ENCODE data around the gene RUFY4. TPM values are rescaled to one million over a fixed set of nuclear protein-coding genes. Genes with fewer than 3 reads are reported as not detected.

The RUFY4 gene
- total RNA-seq, 1 experiment from 2014 or later = 0.31 TPM

DNA sequence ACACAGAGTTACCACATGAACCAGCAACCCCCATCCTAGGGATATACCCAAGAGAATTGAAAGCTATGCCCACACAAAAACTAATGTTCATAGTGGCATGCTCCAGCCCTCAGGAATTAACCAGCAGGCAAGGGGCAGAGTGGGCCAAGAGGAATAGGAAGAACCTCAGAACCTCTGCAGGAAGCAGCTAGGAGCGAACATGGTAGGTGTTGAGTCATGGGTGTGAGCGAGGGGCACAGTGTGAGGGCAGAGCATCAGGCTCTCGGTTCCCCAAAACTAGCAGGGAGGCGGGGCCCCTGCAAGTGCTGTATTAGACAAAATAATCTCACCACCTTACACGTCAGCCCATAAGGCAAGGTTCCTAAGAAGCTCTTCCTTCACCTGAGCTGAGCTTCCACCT lies 5.6 kb upstream of the RUFY4 start:
- ATAC-seq (no peak), DNase-seq (ENCODE audit: low spot score) (no peak)
- Mint-ChIP-seq H3K4me3 (no peak overlapping the region), H3K4me1 (peaks cover 10% of the 10 kb centered on the region), H3K9me3 (no peaks in the 10 kb centered on the region), H3K27me3 (ENCODE audit: low read depth) (peaks cover 11% of the 10 kb centered on the region; the same call in 1 of the 2 replicates), H3K27ac (no peak overlapping the region), H3K36me3 (no peaks in the 10 kb centered on the region)
- POLR2A ChIA-PET = no interaction called here
- TF ChIP-seq, protein P1, sequence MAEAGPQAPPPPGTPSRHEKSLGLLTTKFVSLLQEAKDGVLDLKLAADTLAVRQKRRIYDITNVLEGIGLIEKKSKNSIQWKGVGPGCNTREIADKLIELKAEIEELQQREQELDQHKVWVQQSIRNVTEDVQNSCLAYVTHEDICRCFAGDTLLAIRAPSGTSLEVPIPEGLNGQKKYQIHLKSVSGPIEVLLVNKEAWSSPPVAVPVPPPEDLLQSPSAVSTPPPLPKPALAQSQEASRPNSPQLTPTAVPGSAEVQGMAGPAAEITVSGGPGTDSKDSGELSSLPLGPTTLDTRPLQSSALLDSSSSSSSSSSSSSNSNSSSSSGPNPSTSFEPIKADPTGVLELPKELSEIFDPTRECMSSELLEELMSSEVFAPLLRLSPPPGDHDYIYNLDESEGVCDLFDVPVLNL (CRISPR knock-in tag; IDR thresholded peaks at IDR 0.05; ENCODE audit: borderline replicate concordance, low read depth) = no peak
- TF ChIP-seq, protein P2, sequence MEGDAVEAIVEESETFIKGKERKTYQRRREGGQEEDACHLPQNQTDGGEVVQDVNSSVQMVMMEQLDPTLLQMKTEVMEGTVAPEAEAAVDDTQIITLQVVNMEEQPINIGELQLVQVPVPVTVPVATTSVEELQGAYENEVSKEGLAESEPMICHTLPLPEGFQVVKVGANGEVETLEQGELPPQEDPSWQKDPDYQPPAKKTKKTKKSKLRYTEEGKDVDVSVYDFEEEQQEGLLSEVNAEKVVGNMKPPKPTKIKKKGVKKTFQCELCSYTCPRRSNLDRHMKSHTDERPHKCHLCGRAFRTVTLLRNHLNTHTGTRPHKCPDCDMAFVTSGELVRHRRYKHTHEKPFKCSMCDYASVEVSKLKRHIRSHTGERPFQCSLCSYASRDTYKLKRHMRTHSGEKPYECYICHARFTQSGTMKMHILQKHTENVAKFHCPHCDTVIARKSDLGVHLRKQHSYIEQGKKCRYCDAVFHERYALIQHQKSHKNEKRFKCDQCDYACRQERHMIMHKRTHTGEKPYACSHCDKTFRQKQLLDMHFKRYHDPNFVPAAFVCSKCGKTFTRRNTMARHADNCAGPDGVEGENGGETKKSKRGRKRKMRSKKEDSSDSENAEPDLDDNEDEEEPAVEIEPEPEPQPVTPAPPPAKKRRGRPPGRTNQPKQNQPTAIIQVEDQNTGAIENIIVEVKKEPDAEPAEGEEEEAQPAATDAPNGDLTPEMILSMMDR (IDR thresholded peaks at IDR 0.05) = no peak
- TF ChIP-seq, protein P3, sequence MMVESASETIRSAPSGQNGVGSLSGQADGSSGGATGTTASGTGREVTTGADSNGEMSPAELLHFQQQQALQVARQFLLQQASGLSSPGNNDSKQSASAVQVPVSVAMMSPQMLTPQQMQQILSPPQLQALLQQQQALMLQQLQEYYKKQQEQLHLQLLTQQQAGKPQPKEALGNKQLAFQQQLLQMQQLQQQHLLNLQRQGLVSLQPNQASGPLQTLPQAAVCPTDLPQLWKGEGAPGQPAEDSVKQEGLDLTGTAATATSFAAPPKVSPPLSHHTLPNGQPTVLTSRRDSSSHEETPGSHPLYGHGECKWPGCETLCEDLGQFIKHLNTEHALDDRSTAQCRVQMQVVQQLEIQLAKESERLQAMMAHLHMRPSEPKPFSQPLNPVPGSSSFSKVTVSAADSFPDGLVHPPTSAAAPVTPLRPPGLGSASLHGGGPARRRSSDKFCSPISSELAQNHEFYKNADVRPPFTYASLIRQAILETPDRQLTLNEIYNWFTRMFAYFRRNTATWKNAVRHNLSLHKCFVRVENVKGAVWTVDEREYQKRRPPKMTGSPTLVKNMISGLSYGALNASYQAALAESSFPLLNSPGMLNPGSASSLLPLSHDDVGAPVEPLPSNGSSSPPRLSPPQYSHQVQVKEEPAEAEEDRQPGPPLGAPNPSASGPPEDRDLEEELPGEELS (CRISPR knock-in tag; IDR thresholded peaks at IDR 0.05) = no peak
- no peak for TF ChIP-seq OVOL2 (CRISPR knock-in tag; IDR thresholded peaks at IDR 0.05; ENCODE audit: borderline replicate concordance)
- TF ChIP-seq SMAD4 (CRISPR knock-in tag; IDR thresholded peaks at IDR 0.05) = no peak
- TF ChIP-seq, protein P4, sequence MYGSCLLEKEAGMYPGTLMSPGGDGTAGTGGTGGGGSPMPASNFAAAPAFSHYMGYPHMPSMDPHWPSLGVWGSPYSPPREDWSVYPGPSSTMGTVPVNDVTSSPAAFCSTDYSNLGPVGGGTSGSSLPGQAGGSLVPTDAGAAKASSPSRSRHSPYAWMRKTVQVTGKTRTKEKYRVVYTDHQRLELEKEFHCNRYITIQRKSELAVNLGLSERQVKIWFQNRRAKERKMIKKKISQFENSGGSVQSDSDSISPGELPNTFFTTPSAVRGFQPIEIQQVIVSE (CRISPR knock-in tag; IDR thresholded peaks at IDR 0.05; ENCODE audit: borderline replicate concordance) = no peak
- no peak for TF ChIP-seq SP1 (CRISPR knock-in tag; conservative IDR thresholded peaks at IDR 0.05)
- TF ChIP-seq, protein P5, sequence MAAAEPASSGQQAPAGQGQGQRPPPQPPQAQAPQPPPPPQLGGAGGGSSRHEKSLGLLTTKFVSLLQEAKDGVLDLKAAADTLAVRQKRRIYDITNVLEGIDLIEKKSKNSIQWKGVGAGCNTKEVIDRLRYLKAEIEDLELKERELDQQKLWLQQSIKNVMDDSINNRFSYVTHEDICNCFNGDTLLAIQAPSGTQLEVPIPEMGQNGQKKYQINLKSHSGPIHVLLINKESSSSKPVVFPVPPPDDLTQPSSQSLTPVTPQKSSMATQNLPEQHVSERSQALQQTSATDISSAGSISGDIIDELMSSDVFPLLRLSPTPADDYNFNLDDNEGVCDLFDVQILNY (CRISPR knock-in tag; IDR thresholded peaks at IDR 0.05) = no peak
- CTCF ChIA-PET = interaction anchor here (1.0 kb wide), 2 partner anchors 13 to 30 kb away, joined by 3 to 4 read pairs; no protein-coding TSS in a partner anchor

DNA sequence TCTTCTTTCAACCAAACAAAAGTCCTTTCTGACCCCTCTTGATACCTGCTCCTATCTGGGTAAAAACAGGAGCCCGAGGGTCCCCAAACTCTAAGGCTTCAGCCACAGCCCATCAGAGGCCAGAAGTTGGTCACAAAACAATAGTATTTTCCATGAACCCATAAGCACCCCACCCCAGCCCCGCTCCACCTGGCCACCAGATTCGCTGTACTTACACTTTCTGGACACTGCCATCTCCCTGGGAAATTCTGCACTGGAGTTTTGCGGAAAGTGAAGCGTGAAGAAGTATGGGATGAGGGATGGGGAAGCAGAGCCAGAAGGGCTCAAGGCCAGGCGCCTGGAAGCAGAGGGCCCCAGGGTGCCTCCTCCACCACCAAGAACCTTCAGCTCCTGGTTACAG lies 5.2 kb upstream of the RUFY4 start:
- POLR2A ChIA-PET = no interaction called here

More for the DNA sequence above, 5.2 kb upstream of the RUFY4 start:
- Mint-ChIP-seq H3K27me3 (ENCODE audit: low read depth) (peaks cover 13% of the 10 kb centered on the region; the same call in 1 of the 2 replicates), H3K36me3 (no peaks in the 10 kb centered on the region), H3K4me1 (peaks cover 12% of the 10 kb centered on the region), H3K27ac (no peak overlapping the region), H3K4me3 (no peak overlapping the region), H3K9me3 (no peaks in the 10 kb centered on the region)
- CTCF ChIA-PET = interaction anchor here (1.0 kb wide), 2 partner anchors 12 to 30 kb away, joined by 3 to 4 read pairs; no protein-coding TSS in a partner anchor
- no peak for DNase-seq (ENCODE audit: low spot score)
- TF ChIP-seq, protein P6, sequence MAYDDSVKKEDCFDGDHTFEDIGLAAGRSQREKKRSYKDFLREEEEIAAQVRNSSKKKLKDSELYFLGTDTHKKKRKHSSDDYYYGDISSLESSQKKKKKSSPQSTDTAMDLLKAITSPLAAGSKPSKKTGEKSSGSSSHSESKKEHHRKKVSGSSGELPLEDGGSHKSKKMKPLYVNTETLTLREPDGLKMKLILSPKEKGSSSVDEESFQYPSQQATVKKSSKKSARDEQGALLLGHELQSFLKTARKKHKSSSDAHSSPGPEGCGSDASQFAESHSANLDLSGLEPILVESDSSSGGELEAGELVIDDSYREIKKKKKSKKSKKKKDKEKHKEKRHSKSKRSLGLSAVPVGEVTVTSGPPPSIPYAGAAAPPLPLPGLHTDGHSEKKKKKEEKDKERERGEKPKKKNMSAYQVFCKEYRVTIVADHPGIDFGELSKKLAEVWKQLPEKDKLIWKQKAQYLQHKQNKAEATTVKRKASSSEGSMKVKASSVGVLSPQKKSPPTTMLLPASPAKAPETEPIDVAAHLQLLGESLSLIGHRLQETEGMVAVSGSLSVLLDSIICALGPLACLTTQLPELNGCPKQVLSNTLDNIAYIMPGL (CRISPR knock-in tag; IDR thresholded peaks at IDR 0.05) = no peak
- TF ChIP-seq GABPB1 (CRISPR knock-in tag; IDR thresholded peaks at IDR 0.05) (no peak), ZNF263 (CRISPR knock-in tag; IDR thresholded peaks at IDR 0.05; ENCODE audit: low read depth) (no peak), ELF4 (CRISPR knock-in tag; IDR thresholded peaks at IDR 0.05; ENCODE audit: low read depth) (no peak), NFATC4 (CRISPR knock-in tag; IDR thresholded peaks at IDR 0.05) (no peak)
- TF ChIP-seq, protein P7, sequence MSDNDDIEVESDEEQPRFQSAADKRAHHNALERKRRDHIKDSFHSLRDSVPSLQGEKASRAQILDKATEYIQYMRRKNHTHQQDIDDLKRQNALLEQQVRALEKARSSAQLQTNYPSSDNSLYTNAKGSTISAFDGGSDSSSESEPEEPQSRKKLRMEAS (CRISPR knock-in tag; IDR thresholded peaks at IDR 0.05) = no peak
- ATAC-seq = no peak

All from WTC11 (cell line).